Caki2 (cell line): Measurements from ENCODE around the gene RRP1B. TPM values are rescaled to one million over a fixed set of nuclear protein-coding genes. Genes with fewer than 3 reads are reported as not detected.
A peak's percentile ranks its signal among the peaks of the same experiment; 100 is the strongest.
"Not testable (repeated sequence)": the region's sequence is repeated elsewhere in the genome, so short reads cannot be mapped to it uniquely, and the experiment has no call there.

Experiments
- DNase-seq: peaks from one replicate; pipeline ENCODE4 v3.0.0-alpha.2; 2015; ENCODE audit warnings: low read depth
- in situ Hi-C: cut with HindIII; loops from 2 replicates; pipeline ENCODE4 v1.10.0; 2016; ENCODE audit warnings: low sequenced_read_pairs, low pct_unique_long_range_greater_than_20kb, mixed read lengths
- total RNA-seq: library from RNA; depleted of rRNA; stranded (reverse); fragments of >200 nt; shearing (Covaris generic); gene quantifications from 2 replicates; pipeline ENCODE4 v1.2.3, GENCODE V29; 2014; ENCODE audit warnings: low replicate concordance; rRNA removed

RRP1B gene
- total RNA-seq, result 23.5 and 28.8 TPM in 2 replicates

GRCh38 chr21:43659136-43660000, at the start of gene RRP1B, which contains the start of gene HSF2BP:
RRP1B (plus strand) TSS chr21:43659560; CDS start chr21:43659665, 105 bp downstream.
HSF2BP (minus strand) TSS chr21:43659488; CDS start chr21:43658096, 1,392 bp downstream.
- peak; percentile 78 for DNase-seq
- in situ Hi-C loops, result no loop called here

- in situ Hi-C loops, result no loop called here
- DNase-seq, result peak; percentile 59
Measured at GRCh38 chr21:43611598-43612369, 47.6 kb upstream of the RRP1B start.

GRCh38 chr21:43613755-43614638, 45.4 kb upstream of the RRP1B start:
- in situ Hi-C loops, result no loop called here
- DNase-seq, result no peak

GRCh38 chr21:43614839-43615238, 44.5 kb upstream of the RRP1B start:
- DNase-seq, result no peak
- in situ Hi-C loops, result no loop called here

DNA sequence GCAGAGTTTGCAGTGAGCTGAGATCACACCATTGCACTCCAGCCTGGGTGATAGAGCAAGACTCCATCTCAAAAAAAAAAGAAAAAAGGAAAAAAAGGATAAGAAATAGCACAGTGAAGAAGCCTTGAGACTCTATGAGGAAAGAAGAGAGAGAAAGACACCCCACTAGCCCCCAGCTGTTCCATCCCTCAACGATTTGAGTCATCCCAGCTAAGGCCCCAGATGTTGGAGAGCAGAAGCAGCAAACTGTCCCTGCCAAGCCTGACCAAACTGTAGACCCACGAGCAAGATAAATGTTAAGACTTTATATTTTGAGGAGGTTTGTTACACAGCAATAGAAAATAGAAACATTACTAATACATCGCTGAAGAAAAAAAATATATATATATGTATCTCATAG, 42.5 kb upstream of the RRP1B start:
- DNase-seq, in situ Hi-C loops: not testable (repeated sequence)

GRCh38 chr21:43618940-43619339, 40.4 kb upstream of the RRP1B start:
- in situ Hi-C loops, result no loop called here
- DNase-seq, result no peak

DNA sequence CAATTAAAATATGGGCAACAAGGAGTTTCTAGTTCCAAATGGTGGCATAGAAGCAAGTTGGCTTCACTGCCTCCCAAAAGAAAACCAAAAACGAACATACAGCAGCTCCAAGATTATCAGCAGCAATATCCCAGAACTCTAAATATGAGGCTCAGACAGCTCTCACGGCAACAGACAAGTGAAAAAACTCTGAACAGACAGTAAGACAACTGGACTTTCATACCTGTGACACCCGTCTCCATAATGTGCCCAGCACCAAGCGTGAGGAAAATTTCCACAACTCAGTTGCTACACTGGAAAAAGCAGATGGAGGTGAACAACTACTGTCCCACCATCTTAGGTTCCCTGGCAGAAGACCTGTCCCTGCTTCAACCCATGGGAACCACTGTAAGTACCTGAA, 40.0 kb upstream of the RRP1B start:
- in situ Hi-C loops, result no loop called here

GRCh38 chr21:43619856-43620255, 39.5 kb upstream of the RRP1B start:
- in situ Hi-C loops, result no loop called here
- DNase-seq, result no peak

More for the DNA sequence above, 40.0 kb upstream of the RRP1B start:
- no peak for DNase-seq

DNA sequence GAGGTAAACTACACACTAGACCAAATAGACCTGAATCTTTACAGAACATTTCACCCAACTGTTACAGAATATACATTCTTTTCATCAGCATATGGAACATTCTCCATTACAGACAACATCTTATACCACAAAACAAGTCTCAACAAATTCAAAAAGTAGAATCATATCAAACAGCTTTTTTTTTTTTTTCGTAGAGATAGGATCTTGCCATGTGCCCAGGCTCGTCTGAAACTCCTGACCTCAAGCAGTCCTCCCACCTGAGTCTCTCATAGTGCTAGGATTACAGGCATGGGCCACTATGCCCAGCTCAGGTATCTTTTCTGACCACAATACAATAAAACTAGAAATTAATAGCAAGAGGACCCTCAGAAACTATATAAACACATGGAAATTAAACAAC, 36.6 kb upstream of the RRP1B start:
- in situ Hi-C loops, result no loop called here
- DNase-seq, result no peak

DNA sequence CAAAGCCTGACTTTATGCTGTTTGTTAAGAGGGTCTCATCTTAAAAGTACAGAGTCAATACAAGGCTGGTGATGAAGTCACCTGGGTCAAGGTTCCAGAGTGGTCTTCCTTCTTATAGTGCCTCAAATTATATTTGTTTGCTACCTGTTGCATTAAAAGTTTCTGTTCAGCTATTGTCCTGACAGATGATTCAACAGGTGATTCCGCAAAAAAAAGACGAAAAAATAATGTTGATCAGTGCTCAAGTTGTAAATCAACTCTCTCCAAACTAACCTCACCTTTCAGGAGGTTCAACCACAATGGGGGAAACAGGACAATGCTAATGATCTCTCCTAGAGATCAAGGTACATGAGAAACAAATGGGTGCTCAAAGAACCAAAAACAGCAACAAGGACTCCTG, 35.8 kb upstream of the RRP1B start:
- in situ Hi-C loops, result no loop called here
- DNase-seq, result no peak

GRCh38 chr21:43624339-43624738, 35.0 kb upstream of the RRP1B start:
- in situ Hi-C loops, result no loop called here
- no peak for DNase-seq

GRCh38 chr21:43626390-43626789, 33.0 kb upstream of the RRP1B start:
- DNase-seq, result no peak
- in situ Hi-C loops, result no loop called here

- DNase-seq, result no peak
- in situ Hi-C loops, result no loop called here
Measured at GRCh38 chr21:43627527-43627926, 31.8 kb upstream of the RRP1B start.

DNA sequence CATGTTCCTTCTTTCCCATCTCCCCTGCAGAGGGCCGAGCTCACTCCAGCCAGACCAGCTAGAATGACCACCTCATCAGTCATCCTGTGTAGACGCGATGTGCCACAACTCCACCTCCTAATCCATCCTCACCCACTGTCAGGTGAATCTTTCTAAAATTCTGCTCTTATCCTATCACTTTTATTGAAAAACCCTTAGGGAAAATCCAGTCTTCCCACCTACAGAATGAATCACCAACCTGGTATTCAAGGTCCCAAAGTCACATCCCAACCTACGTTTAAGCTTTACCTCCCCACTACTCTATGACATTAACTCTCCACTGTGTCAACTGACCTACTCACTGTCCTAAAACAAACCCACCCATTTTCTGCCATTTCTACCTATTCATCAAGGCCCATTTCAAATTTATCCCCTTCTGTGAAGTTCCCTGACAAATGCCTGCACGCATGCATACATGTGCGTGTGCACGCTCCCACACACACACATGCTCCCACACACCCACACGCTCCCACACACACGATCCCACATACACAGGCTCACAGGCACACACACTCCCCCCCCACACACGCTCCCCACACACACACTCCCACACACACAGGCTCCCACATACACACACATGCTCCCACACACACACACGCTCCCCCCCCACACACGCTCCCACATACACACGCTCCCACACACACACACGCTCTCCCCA, 27.8 kb upstream of the RRP1B start:
- in situ Hi-C loops, result no loop called here
- DNase-seq, result no peak

DNA sequence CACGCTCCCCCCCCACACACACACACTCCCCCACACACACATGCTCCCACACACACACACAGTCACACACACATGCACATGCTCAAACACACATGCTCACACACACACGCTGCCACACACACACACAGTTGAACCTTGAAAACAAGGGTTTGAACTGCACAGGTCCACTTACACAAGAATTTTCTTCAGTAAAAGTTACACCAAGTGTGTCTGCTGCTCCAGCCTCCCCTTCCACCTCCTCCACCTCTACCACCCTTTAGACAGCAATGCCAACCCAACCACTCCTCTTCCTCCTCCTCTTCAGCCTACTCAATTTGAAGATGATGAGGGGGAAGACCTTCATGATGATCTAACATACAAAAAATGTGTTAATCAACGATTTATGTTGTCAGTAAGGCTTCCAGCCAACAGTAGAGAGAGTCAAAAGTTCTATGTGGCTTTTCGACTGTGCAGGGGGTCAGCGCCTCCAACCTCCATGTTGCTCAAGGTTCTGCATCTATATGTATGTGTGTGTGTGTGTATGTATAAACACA, 26.9 kb upstream of the RRP1B start:
- DNase-seq, result no peak

DNA sequence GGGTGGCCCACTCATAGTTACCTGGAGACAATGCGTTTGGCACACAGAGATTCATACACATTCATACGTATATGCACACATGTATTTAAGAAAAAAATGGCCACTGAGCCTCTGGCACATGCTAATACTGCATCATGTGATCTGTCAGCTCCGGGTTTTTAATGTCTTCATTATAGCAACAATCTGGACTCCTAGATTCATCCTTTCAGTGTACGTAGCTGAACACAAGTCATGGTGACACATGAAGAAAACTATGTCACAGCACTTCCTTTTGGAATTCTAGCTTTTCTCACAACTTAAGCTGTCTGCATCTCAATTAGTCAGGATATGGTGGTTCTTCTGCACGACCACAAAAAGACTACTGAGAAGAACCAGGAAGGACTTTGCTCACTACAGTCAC, 24.7 kb upstream of the RRP1B start:
- in situ Hi-C loops, result no loop called here
- DNase-seq, result peak; percentile 21

More for the DNA sequence above, 26.9 kb upstream of the RRP1B start:
- in situ Hi-C loops, result no loop called here

DNA sequence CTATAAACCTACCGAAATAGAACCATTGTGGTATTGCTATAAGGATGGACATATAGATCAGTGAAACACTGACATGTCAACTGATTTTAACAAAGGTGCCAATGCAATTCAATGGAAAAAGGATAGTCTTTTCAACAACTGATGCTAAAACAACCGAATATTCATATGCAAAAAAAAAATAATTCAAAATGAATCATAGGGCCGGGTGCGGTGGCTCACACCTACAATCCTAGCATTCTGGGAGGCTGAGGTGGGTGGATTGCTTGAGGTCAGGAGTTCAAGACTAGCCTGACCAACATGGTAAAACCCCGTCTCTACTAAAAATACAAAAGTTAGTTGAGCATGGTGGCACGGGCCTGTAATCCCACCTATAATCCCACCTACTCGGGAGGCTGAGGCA, 23.9 kb upstream of the RRP1B start:
- no peak for DNase-seq
- in situ Hi-C loops, result no loop called here
